T-cell (primary cell): ENCODE measurements around the gene ARPC1B. TPM values are rescaled to one million over a fixed set of nuclear protein-coding genes. Genes with fewer than 3 reads are reported as not detected.

Source experiments
- ATAC-seq, 4 experiments: fragments of 200-7000 bp in 3 of 4; fragments of 150-1000 bp in 1 of 4; cut with Tn5 transposase; replicated peaks in 1 of 4; 1 replicate in 3 of 4; 2 replicates in 1 of 4; pipeline ENCODE4 v1.10.0; 2021; ENCODE audit warnings: moderate library complexity in 3 of 4, mild to moderate bottlenecking in 2 of 4, moderate number of reproducible peaks in 1 of 4
- CTCF ChIA-PET, 2 donors: fragments of 300-600 bp; sonication (Branson Sonifier 250); formaldehyde crosslinking; loops; one replicate each; lab custom pipeline; 2022; ENCODE audit warnings: antibody characterized with exemption in 2 of 2; lab: Charles Lee
- POLR2A ChIA-PET, 2 donors: fragments of 300-600 bp; sonication (Branson Sonifier 250); formaldehyde crosslinking; loops; one replicate each; lab custom pipeline; 2022; ENCODE audit warnings: antibody characterized with exemption in 2 of 2; lab: Charles Lee
- DNase-seq, 35 experiments: peaks; one replicate each; pipeline versions ENCODE4 v3.0.0 to v3.0.0-alpha.2; 2013 to 2023
- H3K27ac ChIP-seq: one replicate; pipeline ENCODE4 v1.5.1; 2013; ENCODE audit warnings: low read length
- H3K27me3 ChIP-seq, 2 experiments: replicated peaks in 1 of 2; 1 replicate in 1 of 2; 2 replicates in 1 of 2; pipeline versions ENCODE4 v1.6.1 to v1.7.0; 2013; ENCODE audit warnings: low read length in 1 of 2, mixed read lengths in 1 of 2; ENCODE audit not compliant: control insufficient read depth in 2 of 2, insufficient read depth in 2 of 2; ENCODE audit errors: extremely low read depth in 1 of 2
- H3K36me3 ChIP-seq, 2 donors: 1 replicate in 1 of 2; 2 replicates in 1 of 2; pipeline versions ENCODE4 v1.6.1 to v1.7.0; 2013; ENCODE audit warnings: low read length in 1 of 2; ENCODE audit not compliant: control insufficient read depth in 2 of 2, insufficient read depth in 1 of 2; ENCODE audit errors: extremely low read depth in 1 of 2
- H3K4me1 ChIP-seq, 2 experiments: 1 replicate in 1 of 2; 2 replicates in 1 of 2; pipeline versions ENCODE4 v1.6.1 to v1.7.0; 2013; ENCODE audit warnings: low read length in 2 of 2, mixed read lengths in 1 of 2; ENCODE audit not compliant: insufficient read depth in 2 of 2, control insufficient read depth in 1 of 2; ENCODE audit errors: extremely low read depth in 1 of 2
- H3K4me3 ChIP-seq, 2 donors: 1 replicate in 1 of 2; 2 replicates in 1 of 2; pipeline versions ENCODE4 v1.5.1 to v1.7.0; 2013; ENCODE audit warnings: mild to moderate bottlenecking in 2 of 2, low read length in 1 of 2, moderate library complexity in 1 of 2; ENCODE audit not compliant: control insufficient read depth in 1 of 2; ENCODE audit errors: extremely low read depth in 1 of 2
- H3K9me3 ChIP-seq: 2 replicates; pipeline ENCODE4 v1.7.0; 2013
- H3K27ac Mint-ChIP-seq, 2 donors: one replicate each; pipeline ENCODE4 v1.8.0; 2020 to 2021; ENCODE audit warnings: mild to moderate bottlenecking in 2 of 2, mixed read lengths in 2 of 2
- H3K27me3 Mint-ChIP-seq, 2 donors: one replicate each; pipeline ENCODE4 v1.8.0; 2021 to 2022; ENCODE audit warnings: mixed read lengths in 2 of 2
- H3K36me3 Mint-ChIP-seq: one replicate; pipeline ENCODE4 v1.8.0; 2021; ENCODE audit warnings: mixed read lengths
- H3K4me1 Mint-ChIP-seq, 3 donors: one replicate each; pipeline ENCODE4 v1.8.0; 2020 to 2022; ENCODE audit warnings: mixed read lengths in 3 of 3, mild to moderate bottlenecking in 1 of 3
- H3K4me3 Mint-ChIP-seq, 3 donors: one replicate each; pipeline ENCODE4 v1.8.0; 2020 to 2022; ENCODE audit warnings: mild to moderate bottlenecking in 3 of 3, mixed read lengths in 3 of 3, moderate library complexity in 3 of 3
- H3K9me3 Mint-ChIP-seq, 3 donors: one replicate each; pipeline ENCODE4 v1.8.0; 2020 to 2022; ENCODE audit warnings: mixed read lengths in 3 of 3
- WGBS: methylation state at CpG from one replicate; pipeline ENCODE4 v1.1.5; 2013; ENCODE audit warnings: missing lambda C conversion rate; ENCODE audit not compliant: insufficient coverage; 5-methylcytosine and 5-hydroxymethylcytosine counted together
- total RNA-seq, 35 experiments: library from RNA in 6 of 35; stranded (reverse) in 6 of 35; fragments of 120-200 nt in 1 of 35; gene quantifications; one replicate each; pipeline versions ENCODE4 v1.2.1 to v1.2.4 and lab custom pipeline; 2013 to 2026

The ARPC1B gene
- total RNA-seq, 5 donors from 2014 or later (not counting 1 experiment from before 2014, with no cell fraction given): 131 to 232 (median 203) TPM

GRCh38 chr7:99402854-99403253 lies 28.3 kb downstream of the ARPC1B start:
- Mint-ChIP-seq H3K27ac (peak overlapping the region; percentile 12 to 33), H3K27me3 (no peaks in the 10 kb centered on the region), H3K4me3 (no peak overlapping the region), H3K36me3 (peaks cover 27% of the 10 kb centered on the region), H3K9me3 (no peaks in the 10 kb centered on the region), H3K4me1 (peaks cover 27 to 48% (median 43%) of the 10 kb centered on the region in 3 donors)
- Histone ChIP-seq H3K9me3 (no peaks in the 10 kb centered on the region), H3K4me3 (no peak overlapping the region), H3K36me3 (peaks cover 23 to 61% of the 10 kb centered on the region in 2 donors), H3K27me3 (no peaks in the 10 kb centered on the region), H3K4me1 (peaks cover 9 to 36% of the 10 kb centered on the region in 2 experiments), H3K27ac (no peak overlapping the region)
- DNase-seq (no peak), ATAC-seq (no peak)
- POLR2A ChIA-PET: no interaction called here
- CTCF ChIA-PET: interaction anchor here in 1 of 2 donors (0.6 kb wide), 1 partner anchor 1182 kb away, joined by 3 read pairs; no protein-coding TSS in a partner anchor
- 100% methylated on average over 3 of the region's 3 CpGs for WGBS

- CTCF ChIA-PET: interaction anchor here in 1 of 2 donors (0.5 kb wide), 1 partner anchor 52 kb away, joined by 4 read pairs; no protein-coding TSS in a partner anchor
- peaks cover 23 to 53% of the 10 kb centered on the region in 2 donors for H3K36me3 ChIP-seq
- Mint-ChIP-seq H3K4me3 (no peak overlapping the region), H3K27me3 (no peaks in the 10 kb centered on the region), H3K9me3 (no peaks in the 10 kb centered on the region), H3K4me1 (peaks cover 28 to 45% (median 41%) of the 10 kb centered on the region in 3 donors), H3K27ac (peak overlapping the region in 1 of 2 donors; percentile 46), H3K36me3 (peaks cover 23% of the 10 kb centered on the region)
- H3K9me3 ChIP-seq: no peaks in the 10 kb centered on the region
- POLR2A ChIA-PET: no interaction called here
- H3K27ac ChIP-seq: no peak overlapping the region
- H3K27me3 ChIP-seq: no peaks in the 10 kb centered on the region
- ATAC-seq: no peak
- no peak for DNase-seq
- 95% methylated on average over 4 of the region's 5 CpGs for WGBS
- peaks cover 11 to 39% of the 10 kb centered on the region in 2 experiments for H3K4me1 ChIP-seq
- H3K4me3 ChIP-seq: no peak overlapping the region
Observed at GRCh38 chr7:99403764-99404163, 29.2 kb downstream of the ARPC1B start.

- H3K27me3 Mint-ChIP-seq: no peaks in the 10 kb centered on the region
- Histone ChIP-seq H3K36me3 (peaks cover 23 to 46% of the 10 kb centered on the region in 2 donors), H3K9me3 (no peaks in the 10 kb centered on the region), H3K27ac (no peak overlapping the region), H3K4me3 (no peak overlapping the region), H3K4me1 (peaks cover 11 to 41% of the 10 kb centered on the region in 2 experiments), H3K27me3 (no peaks in the 10 kb centered on the region)
- ChIA-PET CTCF (no interaction called here), POLR2A (interaction anchor here in 1 of 2 donors (0.6 kb wide), 1 partner anchor 17 kb away, joined by 10 read pairs; no protein-coding TSS in a partner anchor)
- ATAC-seq (no peak), DNase-seq (no peak)
- H3K36me3 Mint-ChIP-seq: peaks cover 21% of the 10 kb centered on the region
- H3K4me3 Mint-ChIP-seq: no peak overlapping the region
- H3K27ac Mint-ChIP-seq: peak overlapping the region; percentile 24 to 57
- 86% methylated on average over 14 of the region's 18 CpGs for WGBS
- H3K4me1 Mint-ChIP-seq: peaks cover 31 to 46% (median 45%) of the 10 kb centered on the region in 3 donors
- H3K9me3 Mint-ChIP-seq: no peaks in the 10 kb centered on the region
Observed at GRCh38 chr7:99404235-99404976, 29.9 kb downstream of the ARPC1B start.

GRCh38 chr7:99404977-99405320 lies 30.4 kb downstream of the ARPC1B start:
- no peak overlapping the region for H3K4me3 ChIP-seq
- 92% methylated on average over 8 of the region's 10 CpGs for WGBS
- H3K4me1 ChIP-seq: peaks cover 14 to 47% of the 10 kb centered on the region in 2 experiments
- no peaks in the 10 kb centered on the region for H3K27me3 ChIP-seq
- no peaks in the 10 kb centered on the region for H3K27me3 Mint-ChIP-seq
- H3K4me1 Mint-ChIP-seq: peaks cover 32 to 52% (median 48%) of the 10 kb centered on the region in 3 donors
- H3K9me3 Mint-ChIP-seq: no peaks in the 10 kb centered on the region
- ATAC-seq (no peak), DNase-seq (peak in 1 of 35 experiments; percentile 35)
- no peak overlapping the region for H3K27ac ChIP-seq
- H3K4me3 Mint-ChIP-seq: no peak overlapping the region
- peaks cover 23 to 44% of the 10 kb centered on the region in 2 donors for H3K36me3 ChIP-seq
- ChIA-PET CTCF (interaction anchor here in 1 of 2 donors (0.7 kb wide), 2 partner anchors 11 to 56 kb away, joined by 4 to 5 read pairs; no protein-coding TSS in a partner anchor), POLR2A (interaction anchor here in 1 of 2 donors (0.6 kb wide), 1 partner anchor 18 kb away, joined by 10 read pairs; no protein-coding TSS in a partner anchor)
- H3K9me3 ChIP-seq: no peaks in the 10 kb centered on the region
- H3K36me3 Mint-ChIP-seq: peaks cover 21% of the 10 kb centered on the region
- peak overlapping the region; percentile 16 to 57 for H3K27ac Mint-ChIP-seq

GRCh38 chr7:99406557-99406956 lies 32.0 kb downstream of the ARPC1B start:
- Mint-ChIP-seq H3K27ac (peak overlapping the region; percentile 94 to 99), H3K36me3 (peaks cover 26% of the 10 kb centered on the region), H3K27me3 (no peaks in the 10 kb centered on the region), H3K4me1 (peaks cover 42 to 63% (median 56%) of the 10 kb centered on the region in 3 donors), H3K4me3 (peak overlapping the region; percentile 9 to 93 (median 93)), H3K9me3 (no peaks in the 10 kb centered on the region)
- no peak overlapping the region for H3K4me3 ChIP-seq
- peaks cover 18 to 57% of the 10 kb centered on the region in 2 experiments for H3K4me1 ChIP-seq
- CTCF ChIA-PET: interaction anchor here in 1 of 2 donors (2.6 kb wide), 1 partner anchor 98 kb away, joined by 5 read pairs; the partner anchor contains the start of gene ZKSCAN5
- 17% methylated on average over 1 of the region's 1 CpG for WGBS
- POLR2A ChIA-PET: interaction anchor here (0.5 to 0.9 kb wide), 4 partner anchors 22 to 426 kb away, joined by 3 read pairs; no protein-coding TSS in a partner anchor
- no peak for ATAC-seq
- H3K9me3 ChIP-seq: no peaks in the 10 kb centered on the region
- H3K36me3 ChIP-seq: peaks cover 12 to 43% of the 10 kb centered on the region in 2 donors
- no peaks in the 10 kb centered on the region for H3K27me3 ChIP-seq
- DNase-seq: no peak
- peak overlapping the region; percentile 91 for H3K27ac ChIP-seq

GRCh38 chr7:99407872-99408378 lies 33.4 kb downstream of the ARPC1B start:
- 0% methylated on average over 25 of the region's 28 CpGs for WGBS
- peak in 12 of 35 experiments; percentile 9 to 56 (median 17) for DNase-seq
- no peaks in the 10 kb centered on the region for H3K9me3 ChIP-seq
- ChIA-PET CTCF (interaction anchor here (0.5 to 2.6 kb wide), 5 partner anchors 15 to 172 kb away, joined by 3 to 8 read pairs (median 4); partner anchors contain the start of genes ARPC1B (in 1 of the 2) and ZKSCAN5 (in 1 of the 2)), POLR2A (interaction anchor here (0.6 to 1.9 kb wide), 4 partner anchors 14 to 33 kb away, joined by 5 to 9 read pairs (median 6); no protein-coding TSS in a partner anchor)
- peaks cover 9 to 47% of the 10 kb centered on the region in 2 donors for H3K36me3 ChIP-seq
- H3K9me3 Mint-ChIP-seq: no peaks in the 10 kb centered on the region
- H3K4me1 Mint-ChIP-seq: peaks cover 48 to 67% (median 54%) of the 10 kb centered on the region in 3 donors
- peaks cover 18 to 57% of the 10 kb centered on the region in 2 experiments for H3K4me1 ChIP-seq
- H3K27me3 ChIP-seq: no peaks in the 10 kb centered on the region
- H3K36me3 Mint-ChIP-seq: peaks cover 34% of the 10 kb centered on the region
- no peaks in the 10 kb centered on the region for H3K27me3 Mint-ChIP-seq
- ATAC-seq: peak in 3 of 4 experiments; percentile 7 to 15 (median 12)
- peak overlapping the region; percentile 87 to 94 for H3K4me3 ChIP-seq
- H3K27ac ChIP-seq: peak overlapping the region; percentile 91
- peak overlapping the region; percentile 93 to 94 (median 93) for H3K4me3 Mint-ChIP-seq
- H3K27ac Mint-ChIP-seq: peak overlapping the region; percentile 94 to 99
